ENCODE data around the gene RABGAP1L.

DNA sequence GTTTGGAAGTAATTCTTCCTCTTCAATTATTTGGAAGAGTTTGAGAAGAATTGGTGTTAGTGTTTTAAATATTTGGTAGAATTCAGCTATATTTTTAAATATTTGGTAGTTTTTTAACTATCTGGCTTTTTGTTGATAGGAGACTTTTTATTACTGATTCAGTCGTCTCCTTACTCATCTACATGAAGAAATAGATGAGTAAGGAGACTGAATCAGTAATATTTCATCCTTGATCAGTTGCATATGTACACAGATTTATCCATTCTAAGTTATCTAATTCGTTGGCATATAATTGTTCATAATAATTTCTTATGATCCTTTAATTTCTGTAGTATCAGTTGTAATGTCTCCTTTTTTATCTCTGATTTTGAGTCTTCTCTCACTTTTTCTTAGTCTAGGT lies 512.5 kb downstream of the RABGAP1L start:
- TF ChIP-seq, protein P1, sequence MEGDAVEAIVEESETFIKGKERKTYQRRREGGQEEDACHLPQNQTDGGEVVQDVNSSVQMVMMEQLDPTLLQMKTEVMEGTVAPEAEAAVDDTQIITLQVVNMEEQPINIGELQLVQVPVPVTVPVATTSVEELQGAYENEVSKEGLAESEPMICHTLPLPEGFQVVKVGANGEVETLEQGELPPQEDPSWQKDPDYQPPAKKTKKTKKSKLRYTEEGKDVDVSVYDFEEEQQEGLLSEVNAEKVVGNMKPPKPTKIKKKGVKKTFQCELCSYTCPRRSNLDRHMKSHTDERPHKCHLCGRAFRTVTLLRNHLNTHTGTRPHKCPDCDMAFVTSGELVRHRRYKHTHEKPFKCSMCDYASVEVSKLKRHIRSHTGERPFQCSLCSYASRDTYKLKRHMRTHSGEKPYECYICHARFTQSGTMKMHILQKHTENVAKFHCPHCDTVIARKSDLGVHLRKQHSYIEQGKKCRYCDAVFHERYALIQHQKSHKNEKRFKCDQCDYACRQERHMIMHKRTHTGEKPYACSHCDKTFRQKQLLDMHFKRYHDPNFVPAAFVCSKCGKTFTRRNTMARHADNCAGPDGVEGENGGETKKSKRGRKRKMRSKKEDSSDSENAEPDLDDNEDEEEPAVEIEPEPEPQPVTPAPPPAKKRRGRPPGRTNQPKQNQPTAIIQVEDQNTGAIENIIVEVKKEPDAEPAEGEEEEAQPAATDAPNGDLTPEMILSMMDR (IDR thresholded peaks at IDR 0.05 in 8 of 11, conservative IDR thresholded peaks at IDR 0.05 in 3 of 11): no peak
- no peak for TF ChIP-seq POLR2A (IDR thresholded peaks at IDR 0.05)

All from spleen (tissue), 7 donors.